ENCODE measurements around the gene PHC2. TPM values are rescaled to one million over a fixed set of nuclear protein-coding genes. Genes with fewer than 3 reads are reported as not detected.

The PHC2 gene
- total and polyA plus RNA-seq, 2 of the 13 experiments (the other 11 are each of a cell fraction or from before 2014, with no cell fraction given), result 52.5 to 84.9 TPM

DNA sequence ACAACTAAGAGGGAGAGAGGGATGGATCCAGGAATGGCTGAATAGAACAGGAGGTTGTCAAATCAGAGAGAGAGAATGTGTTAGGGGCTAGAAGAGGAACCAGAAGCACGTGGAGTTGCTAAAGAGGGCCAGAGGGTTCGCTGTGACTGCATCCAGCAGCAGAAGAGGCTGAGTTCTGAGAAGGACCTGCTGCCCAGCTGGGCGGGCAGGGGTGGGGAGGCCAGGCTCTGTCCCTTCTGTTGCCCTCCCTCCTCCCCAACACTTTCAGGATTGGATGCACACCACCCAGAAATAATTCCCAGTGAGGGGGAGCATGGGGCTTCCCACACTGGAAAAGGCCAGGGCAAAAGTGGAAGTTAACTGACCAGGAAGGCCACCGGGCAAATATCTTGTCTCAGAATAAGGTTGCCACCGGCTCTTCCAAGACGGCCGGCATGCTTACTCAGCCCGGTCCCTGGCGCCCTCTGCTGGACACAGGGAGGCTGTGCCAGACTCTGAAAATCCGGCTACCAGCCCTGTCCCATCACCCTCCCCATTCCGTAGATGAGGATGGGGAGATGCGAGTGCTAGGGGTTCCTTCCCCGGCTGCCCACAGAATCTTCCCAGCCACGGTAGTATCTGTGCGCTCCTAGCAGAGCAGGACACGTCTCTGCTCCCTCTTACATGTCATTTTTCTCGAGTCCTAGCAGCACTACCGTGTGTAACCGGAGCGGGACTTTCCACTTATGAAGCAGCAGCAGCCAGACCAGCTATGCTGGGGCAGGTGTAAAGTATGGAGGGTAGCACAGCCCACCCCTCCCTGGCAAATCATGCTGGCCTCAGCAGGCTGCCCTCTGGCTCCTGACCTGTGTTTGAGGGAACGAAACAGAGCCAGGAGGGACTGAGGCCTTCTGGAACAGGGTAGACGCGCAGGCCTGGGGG, 63.1 kb downstream of the PHC2 start (continued):
- TF ChIP-seq, protein P1, sequence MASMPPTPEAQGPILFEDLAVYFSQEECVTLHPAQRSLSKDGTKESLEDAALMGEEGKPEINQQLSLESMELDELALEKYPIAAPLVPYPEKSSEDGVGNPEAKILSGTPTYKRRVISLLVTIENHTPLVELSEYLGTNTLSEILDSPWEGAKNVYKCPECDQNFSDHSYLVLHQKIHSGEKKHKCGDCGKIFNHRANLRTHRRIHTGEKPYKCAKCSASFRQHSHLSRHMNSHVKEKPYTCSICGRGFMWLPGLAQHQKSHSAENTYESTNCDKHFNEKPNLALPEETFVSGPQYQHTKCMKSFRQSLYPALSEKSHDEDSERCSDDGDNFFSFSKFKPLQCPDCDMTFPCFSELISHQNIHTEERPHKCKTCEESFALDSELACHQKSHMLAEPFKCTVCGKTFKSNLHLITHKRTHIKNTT (CRISPR knock-in tag; IDR thresholded peaks at IDR 0.05), result no peak
- 0 out of 2 replicates have a peak, but pooled peaks have one; percentile 47 for TF ChIP-seq HOXA5 (CRISPR knock-in tag; IDR thresholded peaks at IDR 0.05)
- TF ChIP-seq THAP11 (CRISPR knock-in tag; IDR thresholded peaks at IDR 0.05), result 0 out of 2 replicates have a peak, but pooled peaks have one; percentile 21
- TF ChIP-seq STAT5B (CRISPR knock-in tag; IDR thresholded peaks at IDR 0.05), result no peak
- TF ChIP-seq ZNF136 (CRISPR knock-in tag; IDR thresholded peaks at IDR 0.05; ENCODE audit: low read depth), result no peak
- no peak for TF ChIP-seq RFXANK (CRISPR knock-in tag; IDR thresholded peaks at IDR 0.05)
- TF ChIP-seq ZNF563 (CRISPR knock-in tag; IDR thresholded peaks at IDR 0.05), result no peak
- peak; percentile 59; the same call in 1 of the 2 replicates for TF ChIP-seq NFKB2 (CRISPR knock-in tag; IDR thresholded peaks at IDR 0.05; ENCODE audit: borderline replicate concordance)
- no peak for TF ChIP-seq CBFB (CRISPR knock-in tag; IDR thresholded peaks at IDR 0.05)
- TF ChIP-seq XRCC5 (optimal IDR thresholded peaks at IDR 0.05; ENCODE audit: low read length), result peak; percentile 66
- peak; percentile 97 for TF ChIP-seq STAG1 (CRISPR knock-in tag; IDR thresholded peaks at IDR 0.05)
- no peak for TF ChIP-seq IRX3 (CRISPR knock-in tag; IDR thresholded peaks at IDR 0.05; ENCODE audit: borderline replicate concordance, low read depth)
- TF ChIP-seq ZNF432 (CRISPR knock-in tag; IDR thresholded peaks at IDR 0.05; ENCODE audit: borderline replicate concordance), result no peak
- TF ChIP-seq MATR3 (CRISPR knock-in tag; IDR thresholded peaks at IDR 0.05), result no peak
- no peak for TF ChIP-seq ZNF383 (CRISPR knock-in tag; IDR thresholded peaks at IDR 0.05; ENCODE audit: borderline replicate concordance)
- TF ChIP-seq, protein P2, sequence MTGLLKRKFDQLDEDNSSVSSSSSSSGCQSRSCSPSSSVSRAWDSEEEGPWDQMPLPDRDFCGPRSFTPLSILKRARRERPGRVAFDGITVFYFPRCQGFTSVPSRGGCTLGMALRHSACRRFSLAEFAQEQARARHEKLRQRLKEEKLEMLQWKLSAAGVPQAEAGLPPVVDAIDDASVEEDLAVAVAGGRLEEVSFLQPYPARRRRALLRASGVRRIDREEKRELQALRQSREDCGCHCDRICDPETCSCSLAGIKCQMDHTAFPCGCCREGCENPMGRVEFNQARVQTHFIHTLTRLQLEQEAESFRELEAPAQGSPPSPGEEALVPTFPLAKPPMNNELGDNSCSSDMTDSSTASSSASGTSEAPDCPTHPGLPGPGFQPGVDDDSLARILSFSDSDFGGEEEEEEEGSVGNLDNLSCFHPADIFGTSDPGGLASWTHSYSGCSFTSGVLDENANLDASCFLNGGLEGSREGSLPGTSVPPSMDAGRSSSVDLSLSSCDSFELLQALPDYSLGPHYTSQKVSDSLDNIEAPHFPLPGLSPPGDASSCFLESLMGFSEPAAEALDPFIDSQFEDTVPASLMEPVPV (CRISPR knock-in tag; IDR thresholded peaks at IDR 0.05), result no peak
- TF ChIP-seq ZSCAN25 (CRISPR knock-in tag; IDR thresholded peaks at IDR 0.05), result 0 out of 2 replicates have a peak, but pooled peaks have one; percentile 27
- TF ChIP-seq, protein P3, sequence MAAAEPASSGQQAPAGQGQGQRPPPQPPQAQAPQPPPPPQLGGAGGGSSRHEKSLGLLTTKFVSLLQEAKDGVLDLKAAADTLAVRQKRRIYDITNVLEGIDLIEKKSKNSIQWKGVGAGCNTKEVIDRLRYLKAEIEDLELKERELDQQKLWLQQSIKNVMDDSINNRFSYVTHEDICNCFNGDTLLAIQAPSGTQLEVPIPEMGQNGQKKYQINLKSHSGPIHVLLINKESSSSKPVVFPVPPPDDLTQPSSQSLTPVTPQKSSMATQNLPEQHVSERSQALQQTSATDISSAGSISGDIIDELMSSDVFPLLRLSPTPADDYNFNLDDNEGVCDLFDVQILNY (CRISPR knock-in tag; conservative IDR thresholded peaks at IDR 0.05), result no peak
- peak; percentile 65 for TF ChIP-seq ZNF781 (CRISPR knock-in tag; IDR thresholded peaks at IDR 0.05; ENCODE audit: borderline replicate concordance, not compliant biosample characterization)
- TF ChIP-seq, protein P4, sequence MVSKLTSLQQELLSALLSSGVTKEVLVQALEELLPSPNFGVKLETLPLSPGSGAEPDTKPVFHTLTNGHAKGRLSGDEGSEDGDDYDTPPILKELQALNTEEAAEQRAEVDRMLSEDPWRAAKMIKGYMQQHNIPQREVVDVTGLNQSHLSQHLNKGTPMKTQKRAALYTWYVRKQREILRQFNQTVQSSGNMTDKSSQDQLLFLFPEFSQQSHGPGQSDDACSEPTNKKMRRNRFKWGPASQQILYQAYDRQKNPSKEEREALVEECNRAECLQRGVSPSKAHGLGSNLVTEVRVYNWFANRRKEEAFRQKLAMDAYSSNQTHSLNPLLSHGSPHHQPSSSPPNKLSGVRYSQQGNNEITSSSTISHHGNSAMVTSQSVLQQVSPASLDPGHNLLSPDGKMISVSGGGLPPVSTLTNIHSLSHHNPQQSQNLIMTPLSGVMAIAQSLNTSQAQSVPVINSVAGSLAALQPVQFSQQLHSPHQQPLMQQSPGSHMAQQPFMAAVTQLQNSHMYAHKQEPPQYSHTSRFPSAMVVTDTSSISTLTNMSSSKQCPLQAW (CRISPR knock-in tag; IDR thresholded peaks at IDR 0.05), result no peak
- no peak for TF ChIP-seq ZNF709 (CRISPR knock-in tag; IDR thresholded peaks at IDR 0.05)
- no peak for TF ChIP-seq ZNF496 (CRISPR knock-in tag; IDR thresholded peaks at IDR 0.05; ENCODE audit: insufficient replicate concordance)

Measured in HepG2 (cell line).